GM19324 (cell line): ENCODE data around the gene GOLGA6L10.
"Not testable (repeated sequence)": the region's sequence is repeated elsewhere in the genome, so short reads cannot be mapped to it uniquely, and the experiment has no call there.

Experiments
- ATAC-seq: cut with Tn5 transposase; IDR thresholded peaks from one replicate; pipeline ENCODE4 v1.9.1; 2021; ENCODE audit warnings: mild to moderate bottlenecking, moderate library complexity; ENCODE audit not compliant: unreplicated experiment, low FRiP score

GOLGA6L10 gene, protein sequence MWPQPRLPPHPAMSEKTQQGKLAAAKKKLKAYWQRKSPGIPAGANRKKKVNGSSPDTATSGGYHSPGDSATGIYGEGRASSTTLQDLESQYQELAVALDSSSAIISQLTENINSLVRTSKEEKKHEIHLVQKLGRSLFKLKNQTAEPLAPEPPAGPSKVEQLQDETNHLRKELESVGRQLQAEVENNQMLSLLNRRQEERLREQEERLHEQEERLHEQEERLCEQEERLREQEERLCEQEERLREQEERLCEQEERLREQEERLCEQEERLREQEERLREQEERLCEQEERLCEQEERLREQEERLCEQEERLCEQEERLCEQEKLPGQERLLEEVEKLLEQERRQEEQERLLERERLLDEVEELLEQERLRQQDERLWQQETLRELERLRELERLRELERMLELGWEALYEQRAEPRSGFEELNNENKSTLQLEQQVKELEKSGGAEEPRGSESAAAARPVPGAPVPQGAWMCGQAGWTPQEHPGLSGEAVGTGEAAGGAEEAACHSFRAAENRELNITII

GRCh38 chr15:82349375-82349774, at the start of gene GOLGA6L10:
TSS of gene GOLGA6L10 (minus strand) at chr15:82349475. CDS start at chr15:82349375, 100 bp downstream.
- not testable (repeated sequence) for ATAC-seq

DNA sequence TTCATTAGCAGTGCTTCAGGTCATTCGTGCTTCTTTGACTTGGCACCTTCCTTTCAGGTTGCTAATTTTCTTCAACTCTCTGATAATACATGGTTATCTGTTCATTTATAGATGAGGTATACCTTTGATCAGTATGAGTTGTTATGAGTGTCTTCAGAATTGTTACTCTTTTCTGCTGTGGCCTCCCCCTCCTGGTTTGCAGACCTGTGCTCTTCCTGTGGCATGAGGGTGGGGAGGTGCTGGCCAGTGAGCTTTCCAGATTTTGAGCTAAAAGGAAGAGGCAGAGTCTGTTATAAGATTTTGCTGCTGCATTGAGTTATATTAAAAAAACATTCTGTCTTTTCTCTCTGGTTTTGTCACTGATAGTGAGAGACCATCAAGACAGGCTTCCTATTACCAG, 49.5 kb upstream of the GOLGA6L10 start:
- ATAC-seq: no peak

DNA sequence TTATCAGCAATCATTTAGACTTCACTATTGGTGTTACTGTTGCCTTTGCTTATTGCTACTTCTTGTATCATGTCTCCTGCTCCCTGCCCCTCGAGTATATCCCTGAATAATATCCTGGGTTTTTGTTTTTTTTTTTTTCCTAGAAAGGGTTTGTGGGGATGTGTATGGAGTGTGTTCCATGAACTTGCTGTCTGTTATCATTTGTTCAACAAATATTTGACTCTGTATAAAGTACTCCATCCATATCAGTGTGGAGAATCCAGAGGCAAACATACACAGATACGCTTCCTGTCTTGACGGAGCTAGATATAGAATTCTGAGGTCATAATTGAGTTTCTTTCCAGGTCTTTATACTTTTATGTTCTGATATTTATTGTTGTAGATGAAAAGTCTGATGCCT, 48.5 kb upstream of the GOLGA6L10 start:
- no peak for ATAC-seq

GRCh38 chr15:82395788-82396187, 46.5 kb upstream of the GOLGA6L10 start:
- ATAC-seq: not testable (repeated sequence)

GRCh38 chr15:82393671-82394070, 44.4 kb upstream of the GOLGA6L10 start:
- ATAC-seq: no peak

DNA sequence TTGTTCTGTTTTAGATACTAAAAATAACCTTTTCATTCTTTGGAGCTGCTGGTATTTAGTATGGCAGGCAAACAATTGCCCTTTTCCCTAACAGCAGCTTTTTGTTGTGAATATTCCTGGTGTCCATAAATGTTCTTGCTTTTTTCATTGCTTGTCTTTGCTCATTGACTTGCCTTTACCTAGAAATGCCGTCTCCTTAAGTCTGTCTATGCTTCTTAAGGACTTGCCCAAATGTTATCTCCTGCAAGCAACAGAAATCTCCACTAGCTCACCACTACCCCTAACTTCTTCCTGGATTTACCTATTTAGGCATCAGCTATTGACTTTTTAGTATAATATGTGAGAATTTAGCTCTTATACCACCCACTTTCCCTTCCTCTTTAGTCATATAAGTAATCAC, 42.8 kb upstream of the GOLGA6L10 start:
- ATAC-seq: not testable (repeated sequence)

DNA sequence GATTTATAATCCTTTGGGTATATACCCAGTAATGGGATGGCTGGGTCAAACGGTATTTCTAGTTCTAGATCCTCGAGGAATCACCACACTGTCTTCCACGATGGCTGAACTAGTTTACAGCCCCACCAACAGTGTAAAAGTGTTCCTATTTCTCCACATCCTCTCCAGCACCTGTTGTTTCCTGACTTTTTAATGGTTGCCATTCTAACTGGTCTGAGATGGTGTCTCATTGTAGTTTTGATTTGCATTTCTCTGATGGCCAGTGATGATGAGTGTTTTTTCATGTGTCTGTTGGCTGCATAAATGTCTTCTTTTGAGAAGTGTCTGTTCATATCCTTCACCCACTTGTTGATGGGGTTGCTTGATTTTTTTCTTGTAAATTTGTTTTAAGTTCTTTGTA, 40.9 kb upstream of the GOLGA6L10 start:
- ATAC-seq: not testable (repeated sequence)

DNA sequence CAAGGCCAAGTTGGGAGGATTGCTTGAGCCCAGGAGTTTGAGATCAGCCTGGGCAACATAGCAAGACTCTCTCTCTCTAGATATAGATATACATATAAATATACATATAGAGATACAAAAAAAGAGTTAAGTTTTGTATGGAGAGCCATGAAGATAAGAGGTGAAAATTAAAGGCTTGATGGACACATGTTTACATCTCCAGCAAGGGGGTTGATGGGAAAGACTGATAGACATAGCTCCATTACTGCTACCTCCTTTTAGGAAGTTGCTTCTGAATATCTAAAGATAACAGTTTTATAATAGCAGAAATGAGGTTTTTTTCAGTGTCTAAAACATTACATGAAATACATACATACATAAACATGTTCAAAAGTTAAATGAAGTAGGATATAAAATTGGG, 37.9 kb upstream of the GOLGA6L10 start:
- not testable (repeated sequence) for ATAC-seq

DNA sequence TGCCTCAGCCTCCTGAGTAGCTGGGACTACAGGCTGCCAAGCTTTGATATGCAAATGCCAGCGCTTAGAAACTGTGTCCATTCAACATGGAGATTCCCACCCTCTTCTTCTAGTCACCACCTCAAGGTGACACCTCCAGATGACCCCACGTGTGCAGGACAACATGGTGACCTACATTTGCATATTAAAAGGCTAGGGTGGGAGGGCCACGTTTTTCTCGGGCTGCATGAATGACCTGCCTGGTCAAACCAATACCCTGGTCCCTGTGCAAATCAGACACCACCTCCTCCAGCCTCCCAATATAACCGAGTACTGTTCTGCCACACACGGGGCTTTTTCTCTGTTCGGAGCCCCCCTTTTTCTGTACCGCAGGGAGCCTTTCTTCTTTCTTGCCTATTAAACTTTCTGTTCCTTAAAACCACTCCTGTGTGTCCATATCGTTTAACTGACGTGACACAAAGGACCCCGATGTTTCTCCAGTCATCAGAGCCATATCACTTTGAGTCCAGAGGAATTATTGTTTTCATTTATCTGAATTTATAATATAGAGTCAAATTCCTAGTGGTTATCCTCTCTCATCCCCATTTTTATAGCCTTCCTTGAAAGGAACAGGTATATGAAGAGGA, 32.2 kb upstream of the GOLGA6L10 start:
- ATAC-seq: not testable (repeated sequence)

- ATAC-seq: not testable (repeated sequence)
Observed at GRCh38 chr15:82379552-82379951, 30.3 kb upstream of the GOLGA6L10 start.

DNA sequence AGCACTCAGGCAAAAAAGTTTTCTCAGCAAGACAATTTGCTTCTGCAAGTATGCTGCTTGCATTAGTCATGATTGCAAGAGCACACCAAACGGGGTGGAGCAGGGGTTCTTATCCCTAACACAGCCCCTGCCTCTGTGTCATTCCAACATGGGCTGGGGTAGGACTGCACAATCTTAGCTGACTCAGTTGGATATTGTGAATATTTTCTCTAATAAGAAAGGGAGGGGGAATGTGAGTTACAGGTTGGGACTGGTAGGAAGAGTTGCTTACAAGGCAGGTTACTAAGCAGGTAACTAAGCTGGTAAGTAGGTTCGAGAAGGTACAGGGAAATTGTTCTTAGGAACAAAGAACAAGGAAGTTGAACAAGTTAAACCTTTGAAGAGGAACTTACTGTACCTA, 24.4 kb upstream of the GOLGA6L10 start:
- not testable (repeated sequence) for ATAC-seq

DNA sequence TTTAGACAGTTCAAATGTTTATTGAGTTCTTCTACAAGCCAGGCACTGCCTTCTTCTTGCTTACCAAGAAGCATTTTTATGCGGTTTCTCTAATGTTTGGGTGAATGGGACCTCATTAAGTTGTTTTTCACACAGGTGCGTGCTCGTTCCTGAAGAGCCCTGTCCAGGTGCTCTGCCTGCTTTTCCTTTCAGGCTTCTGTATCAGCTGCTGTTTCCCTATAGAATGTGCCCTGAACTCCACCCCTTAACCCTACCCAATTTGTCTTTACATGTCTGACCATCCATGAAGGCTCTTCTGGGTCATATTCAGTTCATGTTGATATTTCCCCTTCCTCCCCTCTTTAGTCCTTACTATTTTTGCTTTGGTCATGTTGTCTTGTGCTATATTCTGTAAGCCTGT, 22.4 kb upstream of the GOLGA6L10 start:
- ATAC-seq: no peak

DNA sequence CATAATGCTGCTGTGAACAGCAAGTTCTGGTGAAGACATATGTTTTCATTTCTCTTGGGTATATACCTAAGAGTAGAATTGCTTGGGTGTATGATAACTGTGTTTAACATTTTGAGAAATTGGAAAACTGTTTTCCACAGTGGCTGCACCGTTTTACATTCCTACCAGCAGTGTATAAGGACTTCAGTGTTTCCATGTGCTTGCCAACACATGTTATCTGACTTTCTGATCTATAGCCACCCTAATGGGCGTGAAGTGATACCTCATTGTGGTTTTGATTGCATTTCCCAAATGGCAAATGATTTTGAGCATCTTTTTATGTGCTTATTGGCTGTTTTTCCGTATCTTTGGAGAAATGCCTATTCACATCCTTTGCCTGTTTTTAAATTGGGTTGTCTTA, 18.5 kb upstream of the GOLGA6L10 start:
- ATAC-seq: not testable (repeated sequence)

GRCh38 chr15:82365692-82366323, 16.5 kb upstream of the GOLGA6L10 start:
- ATAC-seq: not testable (repeated sequence)

GRCh38 chr15:82364548-82364947, 15.3 kb upstream of the GOLGA6L10 start:
- ATAC-seq: not testable (repeated sequence)

DNA sequence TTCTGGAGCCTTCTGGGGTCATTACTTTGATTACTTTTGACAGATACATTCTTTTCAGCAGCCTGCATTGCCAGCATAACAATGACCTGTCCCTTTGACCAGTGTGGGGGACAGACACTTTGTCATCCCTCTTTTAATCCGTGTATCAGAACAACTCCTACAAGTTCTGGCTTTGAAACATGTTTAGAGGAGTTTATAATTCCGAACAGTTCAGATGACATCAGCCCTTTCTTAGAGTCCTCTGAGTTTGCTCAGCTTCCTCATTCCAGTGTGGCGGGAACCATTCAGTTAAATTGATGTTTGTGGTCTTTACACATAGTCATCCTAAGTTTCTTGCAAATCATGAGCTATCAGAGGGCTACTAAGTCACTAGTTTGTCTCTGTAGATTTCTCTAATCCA, 13.5 kb upstream of the GOLGA6L10 start:
- ATAC-seq: not testable (repeated sequence)

DNA sequence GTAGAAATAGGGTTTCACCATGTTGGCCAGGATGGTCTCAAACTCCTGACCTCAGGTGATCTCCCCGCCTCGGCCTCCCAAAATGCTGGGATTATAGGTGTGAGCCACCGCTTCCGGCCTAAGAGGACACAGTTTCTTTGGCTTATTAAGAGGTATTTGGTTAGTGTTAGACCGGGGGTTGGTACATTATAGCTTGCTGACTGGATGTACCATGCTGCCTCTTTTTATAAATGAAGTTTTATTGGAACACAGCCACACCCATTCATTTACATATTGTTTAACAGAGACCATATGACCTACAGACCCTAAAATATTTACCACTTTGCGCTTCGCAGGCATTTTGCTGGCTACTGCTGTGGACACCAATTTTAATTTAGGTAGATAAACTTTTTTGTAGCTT, 11.3 kb upstream of the GOLGA6L10 start:
- ATAC-seq: not testable (repeated sequence)

GRCh38 chr15:82355055-82355454, 5.8 kb upstream of the GOLGA6L10 start:
- not testable (repeated sequence) for ATAC-seq

- ATAC-seq: not testable (repeated sequence)
Observed at GRCh38 chr15:82354546-82354945, 5.3 kb upstream of the GOLGA6L10 start.

DNA sequence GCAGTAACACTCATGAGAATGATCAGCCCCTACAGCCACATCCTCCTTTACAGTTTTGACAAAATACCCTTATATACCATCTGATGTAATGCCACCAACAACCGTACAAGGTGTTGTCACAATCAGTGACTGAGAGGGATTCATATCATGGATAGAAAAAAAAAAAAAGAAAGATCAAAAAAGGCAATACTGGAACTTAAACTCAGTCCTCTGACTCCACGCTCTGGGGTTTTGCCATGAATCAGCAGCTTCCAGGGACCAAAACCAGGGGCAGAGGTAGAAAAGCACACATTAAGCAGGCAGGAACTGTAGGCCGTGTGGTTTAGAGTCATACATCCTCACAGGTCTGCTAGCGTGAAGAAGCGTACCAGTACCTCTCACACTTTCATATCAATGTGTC, 1.6 kb downstream of the GOLGA6L10 start:
- not testable (repeated sequence) for ATAC-seq

GRCh38 chr15:82345176-82345575, 4.1 kb downstream of the GOLGA6L10 start:
- not testable (repeated sequence) for ATAC-seq
